HG03354 (cell line): Measurements from ENCODE around the gene MED29.
"Not testable (repeated sequence)": the region's sequence is repeated elsewhere in the genome, so short reads cannot be mapped to it uniquely, and the experiment has no call there.

Experiments used
- ATAC-seq: cut with Tn5 transposase; IDR thresholded peaks from one replicate; pipeline ENCODE4 v1.9.1; 2021; ENCODE audit warnings: mild to moderate bottlenecking; ENCODE audit not compliant: unreplicated experiment, poor library complexity, severe bottlenecking

Gene MED29

GRCh38 chr19:39369200-39369599 is 22.0 kb upstream of the MED29 start:
- ATAC-seq: no peak

GRCh38 chr19:39370735-39371134 is 20.4 kb upstream of the MED29 start:
- no peak for ATAC-seq

GRCh38 chr19:39372047-39372802 is 19.0 kb upstream of the MED29 start:
- ATAC-seq: no peak

DNA sequence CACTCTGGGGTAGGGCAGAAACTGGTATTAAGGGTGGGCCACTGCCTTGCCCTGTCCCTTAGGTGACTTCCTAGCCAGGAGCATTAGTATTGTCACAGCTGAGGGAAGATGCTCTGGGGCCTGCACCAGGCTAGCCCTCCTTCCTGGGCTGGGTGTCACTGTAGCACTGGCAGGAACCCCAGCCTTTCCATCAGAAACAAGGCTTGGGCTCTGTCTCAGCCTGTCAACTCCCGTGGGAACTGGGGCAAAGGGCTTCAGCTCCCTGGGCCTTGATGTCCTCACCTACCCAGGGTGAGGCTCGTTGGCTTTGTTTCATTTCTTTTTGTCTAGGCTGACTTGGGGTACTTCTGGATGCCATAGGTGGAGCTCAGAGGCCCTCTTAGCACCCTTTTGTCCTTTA is 18.2 kb upstream of the MED29 start:
- no peak for ATAC-seq

- ATAC-seq: no peak
Measured at GRCh38 chr19:39375929-39376328, 15.2 kb upstream of the MED29 start.

GRCh38 chr19:39377373-39378362 is 13.5 kb upstream of the MED29 start:
- ATAC-seq: no peak

DNA sequence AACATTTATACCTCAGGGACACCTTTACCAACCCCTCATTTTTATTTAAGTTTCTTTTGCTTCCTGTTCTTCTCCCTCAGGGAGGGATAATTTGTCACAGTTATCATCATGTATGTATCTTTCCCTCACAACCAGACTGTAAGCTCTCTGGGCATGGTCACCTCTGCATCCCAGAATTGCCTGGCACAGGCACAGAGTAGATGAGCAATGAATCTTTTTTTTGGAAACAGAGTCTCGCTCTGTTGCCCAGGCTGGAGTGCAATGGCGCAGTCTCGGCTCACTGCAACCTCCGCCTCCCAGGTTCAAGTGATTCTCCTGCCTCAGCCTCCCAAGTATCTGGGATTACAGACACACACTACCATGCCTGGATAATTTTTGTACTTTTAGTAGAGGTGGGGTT is 11.8 kb upstream of the MED29 start:
- not testable (repeated sequence) for ATAC-seq

DNA sequence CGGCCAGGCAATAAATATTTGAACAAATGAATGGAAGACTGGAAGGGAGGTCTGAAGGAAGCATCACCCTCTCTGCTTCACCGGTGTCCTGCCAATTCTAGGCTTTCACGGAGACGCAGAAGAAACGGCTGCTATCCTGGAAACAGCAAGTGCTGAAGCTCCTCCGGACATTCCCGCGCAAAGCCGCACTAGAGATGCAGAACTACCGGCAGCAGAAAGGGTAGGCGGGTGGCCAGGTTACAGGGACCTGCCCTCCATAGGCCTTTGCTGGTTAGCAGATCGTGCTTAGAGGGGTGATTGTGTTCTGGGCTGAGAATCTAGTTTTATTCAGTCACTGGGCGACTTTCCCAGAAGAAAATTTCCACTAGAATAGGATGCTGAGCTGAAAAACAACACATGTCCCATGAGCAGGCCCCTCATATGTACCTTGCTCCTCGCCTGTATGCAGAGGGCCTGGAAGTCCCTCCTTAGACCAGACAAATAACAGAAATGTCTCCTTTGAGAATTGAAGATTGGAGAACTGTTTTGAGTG is 11.2 kb upstream of the MED29 start:
- no peak for ATAC-seq

DNA sequence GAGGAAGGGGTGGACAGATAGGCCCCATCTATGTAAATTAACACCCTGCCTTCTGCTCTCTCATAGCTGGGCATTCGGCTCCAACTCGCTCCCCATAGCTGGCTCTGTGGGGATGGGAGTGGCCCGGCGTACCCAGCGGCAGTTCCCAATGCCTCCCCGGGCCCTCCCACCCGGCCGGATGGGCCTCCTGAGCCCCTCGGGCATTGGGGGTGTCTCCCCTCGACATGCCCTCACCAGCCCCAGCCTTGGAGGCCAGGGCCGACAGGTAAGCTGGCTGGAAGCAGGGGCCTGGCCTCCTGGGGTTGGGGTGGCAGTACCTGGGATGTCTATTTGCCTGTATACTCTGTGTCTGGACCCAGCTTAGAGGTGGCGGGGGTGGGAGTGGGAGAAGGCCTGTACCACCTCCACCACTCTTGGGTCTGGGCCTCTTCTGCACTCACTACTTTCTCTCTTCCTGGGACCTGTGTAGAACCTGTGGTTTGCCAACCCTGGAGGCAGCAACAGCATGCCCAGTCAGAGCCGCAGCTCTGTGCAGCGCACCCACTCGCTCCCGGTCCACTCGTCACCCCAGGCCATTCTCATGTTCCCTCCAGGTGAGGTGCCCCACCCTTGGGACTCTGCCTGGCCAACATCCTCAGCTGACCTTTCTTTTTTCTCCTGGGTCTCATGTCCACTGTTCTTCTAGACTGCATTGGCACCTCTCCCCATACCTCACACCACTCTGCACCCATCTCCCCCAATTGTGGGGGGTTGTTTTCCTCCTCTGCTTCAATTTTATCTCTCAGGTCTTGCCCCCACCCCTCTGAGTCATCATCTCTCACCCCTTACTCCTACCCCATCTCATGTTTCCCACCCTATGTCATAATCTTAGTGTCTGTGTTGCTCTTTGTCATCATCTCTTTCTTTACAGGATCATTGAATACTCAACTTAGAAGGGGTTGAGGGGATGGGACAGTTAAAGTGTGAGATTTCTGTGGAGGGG is 10.4 kb upstream of the MED29 start:
- no peak for ATAC-seq

DNA sequence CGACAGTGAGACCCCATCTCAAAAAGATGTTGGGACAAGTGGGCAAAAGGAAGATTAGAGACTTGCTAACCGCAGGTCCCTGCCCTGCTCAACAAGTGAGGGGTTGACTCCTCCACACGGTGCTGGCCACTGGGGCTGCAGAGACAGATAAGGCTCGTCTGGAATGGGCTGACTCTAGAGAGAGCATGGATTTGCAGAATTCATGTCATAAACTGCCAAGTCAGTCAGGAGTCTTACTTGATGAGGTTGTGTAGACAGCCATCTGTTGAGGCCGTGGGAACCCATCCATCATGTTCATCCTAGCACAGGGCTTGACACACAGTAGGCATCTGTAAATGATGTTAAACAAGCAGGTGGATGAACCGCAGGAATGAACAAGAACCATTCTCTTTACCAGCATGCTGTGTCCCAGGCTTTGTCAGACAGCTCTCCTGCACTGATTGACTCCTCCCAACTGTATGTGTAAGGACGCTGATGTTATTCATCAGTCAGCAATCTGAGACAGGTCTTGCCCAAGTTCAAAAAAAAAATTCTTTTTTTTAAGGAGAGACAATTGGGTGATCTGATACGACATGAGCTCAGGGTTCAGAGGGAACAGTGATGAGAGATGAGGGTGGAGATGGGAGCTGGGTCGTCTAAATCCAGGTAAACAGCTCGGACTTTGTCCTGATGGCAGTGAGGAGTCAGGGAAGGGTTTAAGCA is 9.1 kb upstream of the MED29 start:
- ATAC-seq: no peak

DNA sequence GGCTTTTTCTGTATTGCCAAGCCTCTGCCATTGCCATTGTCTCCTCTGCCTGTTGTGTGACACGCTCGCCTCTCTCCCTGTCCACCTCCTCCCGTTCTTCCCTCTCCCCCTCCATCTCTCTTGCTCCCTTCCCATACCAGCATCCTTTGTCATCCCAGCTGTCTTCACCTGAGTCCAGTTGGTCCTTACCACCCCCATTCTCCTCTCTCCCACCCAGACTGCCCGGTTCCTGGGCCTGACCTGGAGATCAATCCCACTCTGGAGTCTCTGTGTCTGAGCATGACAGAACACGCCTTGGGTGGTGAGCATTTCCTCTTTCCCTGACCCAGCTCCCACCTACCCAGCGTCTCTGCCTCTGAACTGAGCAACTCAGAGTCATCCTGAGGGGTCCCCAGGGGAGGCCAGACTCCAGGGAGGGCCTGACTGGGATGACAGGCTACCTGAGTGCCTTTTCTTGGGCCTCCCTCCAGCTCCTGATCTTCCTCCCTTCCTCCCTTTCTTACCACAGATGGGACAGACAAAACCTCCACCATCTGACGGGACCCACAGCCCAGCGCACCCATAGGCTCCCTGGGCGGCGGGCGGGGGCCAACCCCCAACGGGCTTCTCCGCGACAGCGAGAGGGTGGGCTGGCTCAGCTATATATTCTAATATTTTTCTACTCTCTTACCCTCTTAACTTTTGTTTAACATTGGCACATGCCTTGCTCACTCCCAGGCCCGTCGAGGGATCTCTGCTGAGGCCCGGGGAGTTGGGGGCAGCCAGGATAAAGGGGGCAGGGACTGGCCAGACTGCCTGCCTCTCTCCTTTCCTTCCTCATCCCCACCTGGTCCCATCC is 8.0 kb upstream of the MED29 start:
- no peak for ATAC-seq

DNA sequence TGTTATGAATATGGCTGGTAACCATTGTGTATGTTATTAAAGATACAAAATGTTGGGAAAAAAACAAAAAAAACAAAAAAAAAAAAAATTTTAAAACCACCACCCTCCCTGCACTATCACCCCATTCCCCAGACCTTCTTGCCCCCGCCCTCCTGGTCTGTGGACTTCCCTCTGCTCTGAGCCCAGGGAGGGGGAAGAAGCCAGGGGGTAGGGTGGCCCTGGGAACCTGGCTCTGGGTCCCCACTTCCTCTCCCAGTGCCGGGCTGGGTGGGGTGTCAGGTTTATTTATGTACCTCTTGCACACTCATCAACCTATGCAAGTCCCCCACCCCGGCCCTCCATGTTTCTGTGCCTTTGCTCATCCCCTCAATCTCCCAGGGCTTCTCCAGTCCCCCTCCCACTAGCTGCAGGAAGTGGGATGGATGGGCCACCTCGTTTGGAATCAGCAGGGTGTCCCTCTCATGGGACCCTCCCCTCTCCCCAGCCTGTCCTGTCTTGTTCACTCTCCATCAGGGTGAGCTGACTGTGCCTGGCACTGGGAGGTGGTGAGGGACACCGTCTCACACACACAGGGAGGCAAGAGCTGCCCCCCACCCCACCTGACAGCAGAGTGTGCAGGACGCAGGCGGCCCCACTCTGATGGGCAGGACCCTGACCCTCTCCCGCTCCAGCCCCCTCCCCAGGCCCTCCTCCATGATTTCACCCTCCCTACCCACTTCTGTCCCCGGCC is 6.2 kb upstream of the MED29 start:
- ATAC-seq: no peak

- no peak for ATAC-seq
Measured at GRCh38 chr19:39385629-39386411, 5.4 kb upstream of the MED29 start.

DNA sequence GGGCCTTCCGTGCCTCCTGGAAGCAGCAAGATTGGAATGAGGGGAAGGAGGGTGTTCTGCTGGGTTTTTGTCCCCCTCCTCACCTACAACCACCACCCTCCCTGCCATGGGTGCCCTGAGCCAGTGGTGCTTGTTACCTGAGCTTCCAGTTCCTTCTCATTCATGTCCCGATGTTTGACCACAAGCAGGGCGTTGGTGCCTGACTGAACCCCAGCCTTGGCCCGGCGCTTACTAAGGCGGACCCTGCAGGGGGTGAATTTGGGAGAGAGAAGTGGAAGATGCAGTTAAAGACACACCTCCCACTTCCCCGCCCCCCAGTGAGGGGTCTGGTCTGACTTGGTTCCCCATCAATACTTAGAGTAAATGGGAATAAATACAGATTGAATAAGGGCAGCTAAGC is 4.6 kb upstream of the MED29 start:
- no peak for ATAC-seq

DNA sequence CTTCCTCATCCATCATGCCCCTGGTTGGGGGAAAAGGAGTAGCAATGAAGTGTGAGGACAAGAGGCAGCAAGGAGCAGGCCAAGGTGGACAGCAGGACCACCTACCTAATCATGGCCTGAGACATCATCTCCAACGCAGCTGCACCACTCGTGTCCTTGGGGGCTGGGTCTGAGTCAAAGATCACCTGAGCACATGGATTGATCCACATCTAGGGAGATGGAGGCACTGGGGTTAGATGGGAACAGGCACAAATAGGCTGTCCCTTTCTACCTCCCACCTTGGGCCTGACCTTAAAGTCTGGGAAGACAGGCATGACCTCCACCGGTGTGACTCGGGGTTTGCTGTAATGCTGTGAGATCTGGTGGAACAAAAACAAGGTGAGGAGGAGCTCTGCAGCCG is 2.5 kb upstream of the MED29 start:
- no peak for ATAC-seq

- no peak for ATAC-seq
Measured at GRCh38 chr19:39389631-39390414, 1.4 kb upstream of the MED29 start.
